NK-92 (cell line): ENCODE data around the gene P2RY8.

Source experiments
- DNase-seq: peaks from one replicate; lab custom pipeline; 2025; ENCODE audit not compliant: unreplicated experiment; lab: John Stamatoyannopoulos, UW

P2RY8 gene

GRCh38 chrX:1419545-1420355, 117.2 kb downstream of the P2RY8 start:
- DNase-seq, result no peak

GRCh38 chrX:1418901-1419544, 118.0 kb downstream of the P2RY8 start:
- no peak for DNase-seq

- DNase-seq, result no peak
Measured at GRCh38 chrX:1417921-1418771, 118.8 kb downstream of the P2RY8 start.

GRCh38 chrX:1416965-1417760, 119.8 kb downstream of the P2RY8 start:
- DNase-seq, result no peak

- DNase-seq, result no peak
Measured at GRCh38 chrX:1416327-1416784, 120.6 kb downstream of the P2RY8 start.
